DMS79 treated with DMSO at 0.1 percent for 48 hours (cell line): ENCODE results near the gene TMEM47.

Source experiments
- DNase-seq: peaks from one replicate; lab custom pipeline; 2025; lab: John Stamatoyannopoulos, UW

The TMEM47 gene

GRCh38 chrX:34585561-34585960 lies 71.5 kb downstream of the TMEM47 start:
- DNase-seq: no peak

- no peak for DNase-seq
Measured at GRCh38 chrX:34584781-34585180, 72.3 kb downstream of the TMEM47 start.

- DNase-seq: no peak
Measured at GRCh38 chrX:34580069-34580468, 77.0 kb downstream of the TMEM47 start.

- DNase-seq: no peak
Measured at GRCh38 chrX:34578237-34578636, 78.8 kb downstream of the TMEM47 start.
